ENCODE data around the gene SCAPER. TPM values are rescaled to one million over a fixed set of nuclear protein-coding genes. Genes with fewer than 3 reads are reported as not detected.

SCAPER gene
- total RNA-seq, 2 donors from 2014 or later, result 52.9 to 72.8 TPM

GRCh38 chr15:76340198-76340802 is 564.8 kb downstream of the SCAPER start:
- peaks cover 9% of the 10 kb centered on the region for H3K36me3 Mint-ChIP-seq

GRCh38 chr15:76339305-76340197 is 565.6 kb downstream of the SCAPER start:
- Mint-ChIP-seq H3K4me1 (ENCODE audit: low read depth in 2 of 2) (peaks cover 49 to 52% of the 10 kb centered on the region in 2 donors), H3K27ac (no peak overlapping the region)
- DNase-seq (ENCODE audit: low spot score), result no peak

More at GRCh38 chr15:76340198-76340802, 564.8 kb downstream of the SCAPER start:
- Mint-ChIP-seq H3K27me3 (peaks cover 58 to 62% of the 10 kb centered on the region in 2 donors), H3K4me3 (peak overlapping the region; percentile 93), H3K4me1 (ENCODE audit: low read depth in 2 of 2) (peaks cover 49 to 52% of the 10 kb centered on the region in 2 donors), H3K9me3 (no peaks in the 10 kb centered on the region), H3K27ac (no peak overlapping the region)
- ATAC-seq (no peak), DNase-seq (ENCODE audit: low spot score) (no peak)

GRCh38 chr15:76338486-76339304 is 566.4 kb downstream of the SCAPER start:
- no peak for ATAC-seq
- Mint-ChIP-seq H3K4me1 (ENCODE audit: low read depth in 2 of 2) (peaks cover 53 to 55% of the 10 kb centered on the region in 2 donors), H3K36me3 (peaks cover 9% of the 10 kb centered on the region), H3K27ac (peak overlapping the region in 1 of 2 donors; percentile 3), H3K9me3 (no peaks in the 10 kb centered on the region), H3K27me3 (peaks cover 59% of the 10 kb centered on the region in 2 donors), H3K4me3 (peak overlapping the region; percentile 93)
- DNase-seq (ENCODE audit: low spot score), result no peak

More at GRCh38 chr15:76339305-76340197, 565.6 kb downstream of the SCAPER start:
- Mint-ChIP-seq H3K9me3 (no peaks in the 10 kb centered on the region), H3K36me3 (peaks cover 9% of the 10 kb centered on the region), H3K27me3 (peaks cover 59 to 60% of the 10 kb centered on the region in 2 donors), H3K4me3 (peak overlapping the region; percentile 93)
- ATAC-seq, result no peak

GRCh38 chr15:76337696-76338485 is 567.2 kb downstream of the SCAPER start:
- Mint-ChIP-seq H3K4me3 (peak overlapping the region; percentile 93), H3K27me3 (peaks cover 54 to 58% of the 10 kb centered on the region in 2 donors), H3K9me3 (no peaks in the 10 kb centered on the region), H3K36me3 (peaks cover 9% of the 10 kb centered on the region), H3K4me1 (ENCODE audit: low read depth in 2 of 2) (peaks cover 51 to 53% of the 10 kb centered on the region in 2 donors), H3K27ac (peak overlapping the region in 1 of 2 donors; percentile 73)
- ATAC-seq, result no peak
- DNase-seq (ENCODE audit: low spot score), result no peak

- Mint-ChIP-seq H3K36me3 (peaks cover 9% of the 10 kb centered on the region), H3K4me1 (ENCODE audit: low read depth in 2 of 2) (peaks cover 51 to 53% of the 10 kb centered on the region in 2 donors), H3K27ac (peak overlapping the region; percentile 20 to 73), H3K9me3 (no peaks in the 10 kb centered on the region), H3K4me3 (peak overlapping the region; percentile 93), H3K27me3 (peaks cover 54 to 61% of the 10 kb centered on the region in 2 donors)
- DNase-seq (ENCODE audit: low spot score), result no peak
- no peak for ATAC-seq
Measured at GRCh38 chr15:76337059-76337695, 568.0 kb downstream of the SCAPER start.

GRCh38 chr15:76336254-76337058 is 568.7 kb downstream of the SCAPER start, which contains the start of gene ISL2:
Gene ISL2 (plus strand): TSS chr15:76336773. CDS start chr15:76336884, 111 bp downstream.
- peaks cover 47 to 56% of the 10 kb centered on the region in 2 donors for H3K27me3 Mint-ChIP-seq
- peak; percentile 79 to 85 for ATAC-seq

GRCh38 chr15:76335307-76336253 is 569.6 kb downstream of the SCAPER start:
- Mint-ChIP-seq H3K27me3 (peaks cover 47 to 56% of the 10 kb centered on the region in 2 donors), H3K36me3 (peaks cover 9% of the 10 kb centered on the region), H3K9me3 (no peaks in the 10 kb centered on the region), H3K4me3 (peak overlapping the region; percentile 93), H3K4me1 (ENCODE audit: low read depth in 2 of 2) (peaks cover 41 to 47% of the 10 kb centered on the region in 2 donors), H3K27ac (peak overlapping the region in 1 of 2 donors; percentile 34)
- DNase-seq (ENCODE audit: low spot score) (no peak), ATAC-seq (no peak)

More at GRCh38 chr15:76336254-76337058, 568.7 kb downstream of the SCAPER start, which contains the start of gene ISL2:
- Mint-ChIP-seq H3K9me3 (no peaks in the 10 kb centered on the region), H3K36me3 (peaks cover 9% of the 10 kb centered on the region), H3K4me3 (peak within 1 kb of the TSS; percentile 93), H3K4me1 (ENCODE audit: low read depth in 2 of 2) (peaks cover 45 to 48% of the 10 kb centered on the region in 2 donors), H3K27ac (peak within 1 kb of the TSS; percentile 20 to 73)
- peak; percentile 83 for DNase-seq (ENCODE audit: low spot score)

GRCh38 chr15:76334438-76335306 is 570.5 kb downstream of the SCAPER start:
- no peak for DNase-seq (ENCODE audit: low spot score)
- H3K9me3 Mint-ChIP-seq, result no peaks in the 10 kb centered on the region
- ATAC-seq, result no peak
- H3K4me3 Mint-ChIP-seq, result peak overlapping the region; percentile 93
- peaks cover 9% of the 10 kb centered on the region for H3K36me3 Mint-ChIP-seq
- H3K27me3 Mint-ChIP-seq, result peaks cover 55 to 57% of the 10 kb centered on the region in 2 donors
- H3K27ac Mint-ChIP-seq, result no peak overlapping the region
- peaks cover 34 to 39% of the 10 kb centered on the region in 2 donors for H3K4me1 Mint-ChIP-seq (ENCODE audit: low read depth in 2 of 2)

- peaks cover 57 to 59% of the 10 kb centered on the region in 2 donors for H3K27me3 Mint-ChIP-seq
- DNase-seq (ENCODE audit: low spot score) (no peak), ATAC-seq (no peak)
- H3K4me3 Mint-ChIP-seq, result peak overlapping the region; percentile 28
- peaks cover 9% of the 10 kb centered on the region for H3K36me3 Mint-ChIP-seq
- H3K9me3 Mint-ChIP-seq, result no peaks in the 10 kb centered on the region
- peaks cover 30 to 33% of the 10 kb centered on the region in 2 donors for H3K4me1 Mint-ChIP-seq (ENCODE audit: low read depth in 2 of 2)
- H3K27ac Mint-ChIP-seq, result no peak overlapping the region
Measured at GRCh38 chr15:76333720-76334437, 571.3 kb downstream of the SCAPER start.

GRCh38 chr15:76333309-76333708 is 571.8 kb downstream of the SCAPER start:
- Mint-ChIP-seq H3K27ac (no peak overlapping the region), H3K27me3 (peaks cover 57 to 59% of the 10 kb centered on the region in 2 donors)

More at GRCh38 chr15:76333309-76333708, 571.8 kb downstream of the SCAPER start:
- Mint-ChIP-seq H3K36me3 (peaks cover 9% of the 10 kb centered on the region), H3K9me3 (no peaks in the 10 kb centered on the region), H3K4me3 (no peak overlapping the region), H3K4me1 (ENCODE audit: low read depth in 2 of 2) (peaks cover 24 to 28% of the 10 kb centered on the region in 2 donors)
- ATAC-seq (no peak), DNase-seq (ENCODE audit: low spot score) (no peak)
